H1 (cell line): ENCODE results near the gene DHX58. TPM values are rescaled to one million over a fixed set of nuclear protein-coding genes. Genes with fewer than 3 reads are reported as not detected.

Experiments
- CTCF ChIA-PET: fragments of 300-600 bp; sonication (Branson Sonifier 250); formaldehyde crosslinking; loops from one replicate; lab custom pipeline; 2021; ENCODE audit not compliant: partially characterized antibody; lab: Charles Lee
- POLR2A ChIA-PET: fragments of 300-600 bp; sonication (Branson Sonifier 250); formaldehyde crosslinking; loops from one replicate; lab custom pipeline; 2021; ENCODE audit warnings: inconsistent platforms; ENCODE audit not compliant: partially characterized antibody; lab: Charles Lee
- DNase-seq, 2 experiments: peaks; one replicate each; pipeline versions ENCODE4 v3.0.0 to v3.0.0-alpha.2; 2010 to 2022; ENCODE audit warnings: low spot score in 2 of 2, low read depth in 1 of 2, mixed read lengths in 1 of 2
- FAIRE-seq: peaks from 2 replicates; lab custom pipeline; 2011; peaks lifted over from hg19 to GRCh38; lab: Jason Lieb, UNC
- H2AFZ ChIP-seq: 2 replicates; pipeline ENCODE4 v1.8.1; 2012; ENCODE audit warnings: low read length, inconsistent platforms
- H2AK5ac ChIP-seq: 2 replicates; pipeline ENCODE4 v1.6.1; 2013; ENCODE audit warnings: low read depth, low read length
- H2BK120ac ChIP-seq: replicated peaks from 2 replicates; pipeline ENCODE3; 2013; ENCODE audit warnings: low read depth, low read length, inconsistent platforms
- H2BK12ac ChIP-seq: 2 replicates; pipeline ENCODE4 v1.6.1; 2013; ENCODE audit warnings: low read depth, low read length
- H2BK15ac ChIP-seq: 2 replicates; pipeline ENCODE4 v1.6.1; 2013; ENCODE audit warnings: low read length
- H2BK20ac ChIP-seq: 2 replicates; pipeline ENCODE4 v1.6.1; 2013; ENCODE audit warnings: low read length
- H2BK5ac ChIP-seq: 2 replicates; pipeline ENCODE4 v1.6.1; 2013; ENCODE audit warnings: low read depth, low read length
- H3K14ac ChIP-seq: 2 replicates; pipeline ENCODE4 v1.6.1; 2013; ENCODE audit warnings: inconsistent platforms; ENCODE audit not compliant: insufficient read length
- H3K18ac ChIP-seq: 2 replicates; pipeline ENCODE4 v1.6.1; 2013; ENCODE audit warnings: low read length; ENCODE audit errors: extremely low read depth
- H3K23ac ChIP-seq: 2 replicates; pipeline ENCODE4 v1.6.1; 2013; ENCODE audit warnings: inconsistent platforms; ENCODE audit not compliant: insufficient read length
- H3K23me2 ChIP-seq: 2 replicates; pipeline ENCODE4 v1.6.1; 2013; ENCODE audit warnings: low read depth, low read length
- H3K27ac ChIP-seq: 2 replicates; pipeline ENCODE4 v1.6.1; 2011; ENCODE audit warnings: low read depth, low read length, inconsistent platforms
- H3K27me3 ChIP-seq, 4 experiments: replicated peaks in 1 of 4; 1 replicate in 1 of 4; 2 replicates in 3 of 4; pipeline versions ENCODE4 v1.6.1 to v1.8.1; 2011 to 2013; ENCODE audit warnings: low read length in 3 of 4, mild to moderate bottlenecking in 3 of 4, inconsistent platforms in 2 of 4, mixed read lengths in 2 of 4, moderate library complexity in 1 of 4; ENCODE audit not compliant: control insufficient read depth in 3 of 4, insufficient read depth in 3 of 4; ENCODE audit errors: extremely low read depth in 1 of 4
- H3K36me3 ChIP-seq, 4 experiments: 2 replicates each; pipeline versions ENCODE4 v1.6.1 to v1.8.1; 2011 to 2013; ENCODE audit warnings: mild to moderate bottlenecking in 4 of 4, low read length in 3 of 4, moderate library complexity in 2 of 4, control low read depth in 1 of 4, inconsistent platforms in 1 of 4; ENCODE audit not compliant: insufficient read depth in 4 of 4, control insufficient read depth in 2 of 4
- H3K4ac ChIP-seq: replicated peaks from 2 replicates; pipeline ENCODE3; 2013; ENCODE audit warnings: low read length, low read depth, mixed read lengths, inconsistent platforms; ENCODE audit not compliant: insufficient read length
- H3K4me1 ChIP-seq, 4 experiments: replicated peaks in 1 of 4; 1 replicate in 1 of 4; 2 replicates in 3 of 4; pipeline versions ENCODE4 v1.6.1 to v1.8.1; 2011 to 2013; ENCODE audit warnings: low read length in 3 of 4, inconsistent platforms in 2 of 4, mixed read lengths in 1 of 4; ENCODE audit not compliant: insufficient read depth in 4 of 4, control insufficient read depth in 3 of 4
- H3K4me2 ChIP-seq, 2 experiments: 2 replicates each; pipeline versions ENCODE4 v1.6.1 to v1.8.1; 2011 to 2013; ENCODE audit warnings: low read depth in 2 of 2, low read length in 2 of 2, control low read depth in 1 of 2, inconsistent platforms in 1 of 2, mild to moderate bottlenecking in 1 of 2; ENCODE audit not compliant: insufficient read depth in 1 of 2
- H3K4me3 ChIP-seq, 4 experiments: fragments of 200-600, 300-600 bp in 1 of 4; sonication (generic), shearing (Covaris generic), sonication (Bioruptor Twin) in 1 of 4; 2 replicates each; pipeline versions ENCODE4 v1.5.1 to v1.8.1; 2011 to 2016; ENCODE audit warnings: low read length in 4 of 4, low read depth in 3 of 4, control low read depth in 2 of 4, inconsistent platforms in 2 of 4, mild to moderate bottlenecking in 2 of 4, mixed read lengths in 1 of 4, moderate library complexity in 1 of 4; ENCODE audit not compliant: insufficient read depth in 2 of 4; ENCODE audit errors: extremely low read depth in 1 of 4
- H3K56ac ChIP-seq: replicated peaks from 2 replicates; pipeline ENCODE3; 2013; ENCODE audit warnings: low read depth, mild to moderate bottlenecking, mixed read lengths, low read length, inconsistent platforms; ENCODE audit not compliant: insufficient read length
- H3K79me1 ChIP-seq: 2 replicates; pipeline ENCODE4 v1.6.1; 2013; ENCODE audit warnings: low read depth, low read length, control low read depth
- H3K79me2 ChIP-seq, 2 experiments: 2 replicates each; pipeline versions ENCODE4 v1.6.1 to v1.8.1; 2012 to 2013; ENCODE audit warnings: low read length in 2 of 2, mild to moderate bottlenecking in 2 of 2, inconsistent platforms in 1 of 2; ENCODE audit not compliant: insufficient read depth in 2 of 2, control insufficient read depth in 1 of 2
- H3K9ac ChIP-seq, 4 experiments: replicated peaks in 1 of 4; 1 replicate in 1 of 4; 2 replicates in 3 of 4; pipeline versions ENCODE4 v1.6.1 to v1.8.1; 2011 to 2013; ENCODE audit warnings: low read depth in 3 of 4, low read length in 3 of 4, control low read depth in 2 of 4, mild to moderate bottlenecking in 2 of 4, moderate library complexity in 2 of 4, inconsistent platforms in 1 of 4; ENCODE audit errors: extremely low read depth in 1 of 4
- H3K9me3 ChIP-seq, 2 experiments: 2 replicates each; pipeline versions ENCODE4 v1.6.1 to v1.8.1; 2012 to 2013; ENCODE audit warnings: mild to moderate bottlenecking in 2 of 2, moderate library complexity in 2 of 2, control low read depth in 1 of 2, inconsistent platforms in 1 of 2, low read depth in 1 of 2, low read length in 1 of 2, mixed read lengths in 1 of 2; ENCODE audit not compliant: insufficient read depth in 2 of 2
- H4K20me1 ChIP-seq, 2 experiments: replicated peaks in 1 of 2; 2 replicates each; pipeline versions ENCODE3 to v1.8.1; 2011 to 2013; ENCODE audit warnings: inconsistent platforms in 2 of 2, low read length in 2 of 2, mild to moderate bottlenecking in 1 of 2; ENCODE audit not compliant: insufficient read depth in 2 of 2, control insufficient read depth in 1 of 2
- H4K5ac ChIP-seq: 2 replicates; pipeline ENCODE4 v1.6.1; 2013; ENCODE audit warnings: low read length, low read depth, mixed read lengths, inconsistent platforms; ENCODE audit not compliant: insufficient read length
- H4K8ac ChIP-seq: 2 replicates; pipeline ENCODE4 v1.8.0; 2013; ENCODE audit warnings: mild to moderate bottlenecking, moderate library complexity, low read length, inconsistent platforms; ENCODE audit not compliant: insufficient read depth; ENCODE audit errors: extremely low read depth
- H4K91ac ChIP-seq: replicated peaks from 2 replicates; pipeline ENCODE3; 2013; ENCODE audit warnings: low read length, mixed read lengths, inconsistent platforms; ENCODE audit not compliant: insufficient read length
- EGR1 ChIP-seq: IDR thresholded peaks from 2 replicates; pipeline ENCODE4 v1.6.1; 2011; ENCODE audit warnings: low read depth, low read length, borderline replicate concordance
- EP300 ChIP-seq, 2 experiments: IDR thresholded peaks; 1 replicate in 1 of 2; 2 replicates in 1 of 2; pipeline ENCODE4 v1.6.1; 2011 to 2012; ENCODE audit warnings: low read depth in 2 of 2, low read length in 2 of 2, mild to moderate bottlenecking in 2 of 2, borderline replicate concordance in 1 of 2, inconsistent platforms in 1 of 2, moderate library complexity in 1 of 2
- FOSL1 ChIP-seq: IDR thresholded peaks from 2 replicates; pipeline ENCODE4 v1.6.1; 2011; ENCODE audit warnings: mild to moderate bottlenecking, low read depth, low read length, moderate library complexity; ENCODE audit not compliant: insufficient read depth
- GTF2F1 ChIP-seq: IDR thresholded peaks from 2 replicates; pipeline ENCODE4 v1.6.1; 2012; ENCODE audit warnings: low read depth, low read length, improper control_type of control experiment, borderline replicate concordance
- KDM1A ChIP-seq: fragments of 200-600, 300-600 bp; sonication (generic); IDR thresholded peaks from 2 replicates; pipeline ENCODE4 v1.7.1; 2016; ENCODE audit warnings: mild to moderate bottlenecking, low read length, borderline replicate concordance
- SP1 ChIP-seq: IDR thresholded peaks from 2 replicates; pipeline ENCODE4 v1.6.1; 2011; ENCODE audit warnings: low read depth, low read length
- SP2 ChIP-seq: IDR thresholded peaks from 2 replicates; pipeline ENCODE4 v1.6.1; 2012; ENCODE audit warnings: mild to moderate bottlenecking, low read length, inconsistent platforms
- TCF12 ChIP-seq: IDR thresholded peaks from 2 replicates; pipeline ENCODE4 v1.6.1; 2011; ENCODE audit warnings: low read depth, mild to moderate bottlenecking, low read length
- WGBS, 2 experiments: shearing (Covaris generic) in 1 of 2; methylation state at CpG; one replicate each; pipeline versions ENCODE4 v1.1.6 to v1.1.7; 2013 to 2015; ENCODE audit warnings: low lambda C conversion rate in 2 of 2, mixed read lengths in 2 of 2, inconsistent platforms in 1 of 2, low coverage in 1 of 2, missing lambda C conversion rate in 1 of 2; ENCODE audit not compliant: insufficient replicate concordance in 2 of 2, insufficient coverage in 1 of 2, insufficient read length in 1 of 2; ENCODE audit errors: extremely low coverage in 1 of 2, missing lambda C conversion rate in 1 of 2; 5-methylcytosine and 5-hydroxymethylcytosine counted together
- polyA plus RNA-seq, 7 experiments: library from polyadenylated mRNA; depleted of rRNA in 3 of 7; stranded (reverse) in 5 of 7; unstranded in 2 of 7; fragments of >200 nt in 5 of 7; fragments of 200-250 nt in 2 of 7; gene quantifications; 1 replicate in 5 of 7; 2 replicates in 1 of 7; 4 replicates in 1 of 7; pipeline versions ENCODE4 v1.2.1 to v1.2.3, GENCODE V29; 2011 to 2013; ENCODE audit warnings: missing spikeins in 2 of 7, mixed read lengths in 2 of 7
- total RNA-seq: library from RNA; stranded (reverse); fragmentation: NEBNext Ultra II Directional; extraction: Animal tissue kit (Norgen Biotek cat#: 25700); gene quantifications from 2 replicates; pipeline ENCODE4 v1.2.1, GENCODE V29; 2021

The DHX58 gene
- total and polyA plus RNA-seq, 2 of the 8 experiments (the other 6 are each of a cell fraction or from before 2014, with no cell fraction given) = 5.6 to 9.9 TPM

DNA sequence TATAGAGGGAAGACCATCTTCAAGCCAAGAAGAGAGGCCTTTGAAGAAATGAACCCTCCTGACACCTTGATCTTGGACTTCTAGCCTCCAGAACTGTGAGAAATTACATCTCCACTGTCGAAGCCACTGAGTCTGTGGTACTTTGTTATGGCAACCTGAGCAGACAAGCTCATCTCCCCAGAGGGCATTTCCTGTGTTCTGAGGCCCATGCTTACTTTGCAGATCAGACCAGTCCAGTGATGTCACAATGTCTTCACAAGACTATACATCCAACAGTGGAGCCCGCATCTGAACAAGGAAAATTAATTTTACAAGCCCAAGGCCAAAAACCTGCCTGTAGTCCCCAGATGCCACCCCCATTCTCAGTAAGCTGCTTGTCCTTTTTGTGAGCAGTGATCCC, 47.3 kb downstream of the DHX58 start:
- H4K5ac ChIP-seq = no peak overlapping the region
- H4K8ac ChIP-seq = no peak overlapping the region
- no peak overlapping the region for H3K18ac ChIP-seq
- H2BK20ac ChIP-seq = no peak overlapping the region
- no peak overlapping the region for H2BK12ac ChIP-seq
- no peak overlapping the region for H3K4me2 ChIP-seq
- DNase-seq (no peak), FAIRE-seq (no peak)
- H2BK120ac ChIP-seq = no peak overlapping the region
- H3K56ac ChIP-seq = no peak overlapping the region
- ChIA-PET CTCF (interaction anchor here (0.8 to 17.0 kb wide), 18 partner anchors 9 to 182 kb away, joined by 3 to 381 read pairs (median 5); partner anchors contain the start of genes C17orf113, DHX58, HSPB9 and KAT2A), POLR2A (interaction anchor here (0.8 to 2.5 kb wide), 8 partner anchors 9 to 48 kb away, joined by 3 to 9 read pairs (median 4); partner anchors contain the start of genes DNAJC7 and ZNF385C)
- no peaks in the 10 kb centered on the region for H3K9me3 ChIP-seq
- H3K27me3 ChIP-seq = no peaks in the 10 kb centered on the region
- no peaks in the 10 kb centered on the region for H3K79me1 ChIP-seq
- WGBS, 2 experiments = 90% methylated on average over 2 of the region's 2 CpGs; no CpG with 5 or more reads in 1 of the 2 experiments
- TF ChIP-seq EGR1 (no peak), TCF12 (no peak), GTF2F1 (no peak), SP1 (no peak), SP2 (no peak), EP300 (IDR thresholded peaks at IDR 0.05; ENCODE audit: borderline replicate concordance in 1 of 2, low read depth in 2 of 2, low read length in 2 of 2) (no peak), KDM1A (no peak), FOSL1 (no peak)
- no peaks in the 10 kb centered on the region; the same call in 1 of the 2 replicates for H3K23me2 ChIP-seq
- no peak overlapping the region for H3K14ac ChIP-seq
- no peak overlapping the region for H3K23ac ChIP-seq
- H3K4me1 ChIP-seq = peaks cover 0 to 7% (median 5%) of the 10 kb centered on the region in 4 experiments; a peak in 6 of 7 replicates
- no peak overlapping the region for H3K9ac ChIP-seq
- H3K79me2 ChIP-seq = no peaks in the 10 kb centered on the region
- no peak overlapping the region for H2AFZ ChIP-seq
- H4K91ac ChIP-seq = no peak overlapping the region
- H3K27ac ChIP-seq = no peak overlapping the region
- H3K4ac ChIP-seq = no peak overlapping the region
- no peak overlapping the region for H2BK15ac ChIP-seq
- H2BK5ac ChIP-seq = no peak overlapping the region
- no peaks in the 10 kb centered on the region for H3K36me3 ChIP-seq
- no peaks in the 10 kb centered on the region for H4K20me1 ChIP-seq
- no peak overlapping the region for H2AK5ac ChIP-seq
- H3K4me3 ChIP-seq = no peak overlapping the region
